ENCODE measurements around the gene MAP6. TPM values are rescaled to one million over a fixed set of nuclear protein-coding genes. Genes with fewer than 3 reads are reported as not detected.

MAP6 gene
- total RNA-seq, 1 donor from 2014 or later, result 0.23 TPM

GRCh38 chr11:75577207-75577606 is 91.6 kb downstream of the MAP6 start:
- Mint-ChIP-seq H3K27me3 (ENCODE audit: low read depth) (peaks cover 19% of the 10 kb centered on the region), H3K9me3 (no peaks in the 10 kb centered on the region), H3K4me3 (ENCODE audit: low read depth) (no peak overlapping the region), H3K4me1 (ENCODE audit: low read depth) (peaks cover 1% of the 10 kb centered on the region), H3K27ac (no peak overlapping the region), H3K36me3 (ENCODE audit: low read depth) (no peaks in the 10 kb centered on the region)
- DNase-seq (ENCODE audit: low spot score), result peak; percentile 31
- intact Hi-C loops (cut with micrococcal nuclease), result loop anchor here (2.0 kb wide), 1 partner anchor 30 kb away; no protein-coding TSS in a partner anchor

- H3K4me3 Mint-ChIP-seq (ENCODE audit: low read depth), result no peak overlapping the region
- no peak overlapping the region for H3K27ac Mint-ChIP-seq
- intact Hi-C loops (cut with micrococcal nuclease), result loop anchor here (2.0 kb wide), 1 partner anchor 30 kb away; no protein-coding TSS in a partner anchor
Observed at GRCh38 chr11:75576499-75576918, 92.3 kb downstream of the MAP6 start.

GRCh38 chr11:75576017-75576416 is 92.8 kb downstream of the MAP6 start:
- Mint-ChIP-seq H3K36me3 (ENCODE audit: low read depth) (no peaks in the 10 kb centered on the region), H3K4me1 (ENCODE audit: low read depth) (no peaks in the 10 kb centered on the region), H3K27ac (no peak overlapping the region), H3K27me3 (ENCODE audit: low read depth) (peaks cover 11% of the 10 kb centered on the region), H3K4me3 (ENCODE audit: low read depth) (no peak overlapping the region), H3K9me3 (no peaks in the 10 kb centered on the region)
- intact Hi-C loops (cut with micrococcal nuclease), result loop anchor here (2.0 kb wide), 1 partner anchor 29 kb away; no protein-coding TSS in a partner anchor
- no peak for DNase-seq (ENCODE audit: low spot score)

More at GRCh38 chr11:75576499-75576918, 92.3 kb downstream of the MAP6 start:
- Mint-ChIP-seq H3K4me1 (ENCODE audit: low read depth) (no peaks in the 10 kb centered on the region), H3K9me3 (no peaks in the 10 kb centered on the region), H3K27me3 (ENCODE audit: low read depth) (peaks cover 13% of the 10 kb centered on the region), H3K36me3 (ENCODE audit: low read depth) (no peaks in the 10 kb centered on the region)
- no peak for DNase-seq (ENCODE audit: low spot score)

- peaks cover 6% of the 10 kb centered on the region for H3K27me3 Mint-ChIP-seq (ENCODE audit: low read depth)
- H3K36me3 Mint-ChIP-seq (ENCODE audit: low read depth), result no peaks in the 10 kb centered on the region
- H3K27ac Mint-ChIP-seq, result no peak overlapping the region
- no peaks in the 10 kb centered on the region for H3K9me3 Mint-ChIP-seq
- intact Hi-C loops (cut with micrococcal nuclease), result no loop called here
- no peak for DNase-seq (ENCODE audit: low spot score)
- H3K4me1 Mint-ChIP-seq (ENCODE audit: low read depth), result no peaks in the 10 kb centered on the region
- H3K4me3 Mint-ChIP-seq (ENCODE audit: low read depth), result no peak overlapping the region
Observed at GRCh38 chr11:75574698-75575602, 93.9 kb downstream of the MAP6 start.

GRCh38 chr11:75572744-75573143 is 96.1 kb downstream of the MAP6 start:
- Mint-ChIP-seq H3K27me3 (ENCODE audit: low read depth) (no peaks in the 10 kb centered on the region), H3K9me3 (no peaks in the 10 kb centered on the region)

GRCh38 chr11:75571625-75572024 is 97.2 kb downstream of the MAP6 start:
- no peak for DNase-seq (ENCODE audit: low spot score)
- Mint-ChIP-seq H3K27ac (no peak overlapping the region), H3K9me3 (no peaks in the 10 kb centered on the region), H3K27me3 (ENCODE audit: low read depth) (no peaks in the 10 kb centered on the region), H3K36me3 (ENCODE audit: low read depth) (peaks cover 9% of the 10 kb centered on the region), H3K4me1 (ENCODE audit: low read depth) (no peaks in the 10 kb centered on the region), H3K4me3 (ENCODE audit: low read depth) (no peak overlapping the region)
- intact Hi-C loops (cut with micrococcal nuclease), result no loop called here

More at GRCh38 chr11:75572744-75573143, 96.1 kb downstream of the MAP6 start:
- Mint-ChIP-seq H3K4me1 (ENCODE audit: low read depth) (no peaks in the 10 kb centered on the region), H3K4me3 (ENCODE audit: low read depth) (no peak overlapping the region), H3K27ac (no peak overlapping the region), H3K36me3 (ENCODE audit: low read depth) (peaks cover 9% of the 10 kb centered on the region)
- no peak for DNase-seq (ENCODE audit: low spot score)
- intact Hi-C loops (cut with micrococcal nuclease), result no loop called here

- DNase-seq (ENCODE audit: low spot score), result no peak
- H3K27ac Mint-ChIP-seq, result no peak overlapping the region
- H3K4me1 Mint-ChIP-seq (ENCODE audit: low read depth), result no peaks in the 10 kb centered on the region
- H3K27me3 Mint-ChIP-seq (ENCODE audit: low read depth), result no peaks in the 10 kb centered on the region
- peaks cover 9% of the 10 kb centered on the region for H3K36me3 Mint-ChIP-seq (ENCODE audit: low read depth)
- intact Hi-C loops (cut with micrococcal nuclease), result no loop called here
- H3K9me3 Mint-ChIP-seq, result no peaks in the 10 kb centered on the region
- H3K4me3 Mint-ChIP-seq (ENCODE audit: low read depth), result no peak overlapping the region
Observed at GRCh38 chr11:75570559-75571139, 98.2 kb downstream of the MAP6 start.

- Mint-ChIP-seq H3K4me3 (ENCODE audit: low read depth) (no peak overlapping the region), H3K36me3 (ENCODE audit: low read depth) (peaks cover 9% of the 10 kb centered on the region), H3K4me1 (ENCODE audit: low read depth) (peaks cover 2% of the 10 kb centered on the region), H3K9me3 (no peaks in the 10 kb centered on the region), H3K27ac (no peak overlapping the region), H3K27me3 (ENCODE audit: low read depth) (no peaks in the 10 kb centered on the region)
- intact Hi-C loops (cut with micrococcal nuclease), result no loop called here
- DNase-seq (ENCODE audit: low spot score), result no peak
Observed at GRCh38 chr11:75568616-75569219, 100.1 kb downstream of the MAP6 start.

GRCh38 chr11:75567971-75568370 is 100.9 kb downstream of the MAP6 start:
- intact Hi-C loops (cut with micrococcal nuclease), result no loop called here
- no peaks in the 10 kb centered on the region for H3K27me3 Mint-ChIP-seq (ENCODE audit: low read depth)
- peaks cover 9% of the 10 kb centered on the region for H3K36me3 Mint-ChIP-seq (ENCODE audit: low read depth)
- H3K9me3 Mint-ChIP-seq, result no peaks in the 10 kb centered on the region
- peaks cover 5% of the 10 kb centered on the region for H3K4me1 Mint-ChIP-seq (ENCODE audit: low read depth)
- DNase-seq (ENCODE audit: low spot score), result no peak
- no peak overlapping the region for H3K4me3 Mint-ChIP-seq (ENCODE audit: low read depth)
- H3K27ac Mint-ChIP-seq, result no peak overlapping the region

GRCh38 chr11:75566763-75567279 is 102.0 kb downstream of the MAP6 start:
- Mint-ChIP-seq H3K27ac (no peak overlapping the region), H3K4me3 (ENCODE audit: low read depth) (no peak overlapping the region), H3K9me3 (no peaks in the 10 kb centered on the region), H3K4me1 (ENCODE audit: low read depth) (peaks cover 5% of the 10 kb centered on the region), H3K36me3 (ENCODE audit: low read depth) (peaks cover 9% of the 10 kb centered on the region), H3K27me3 (ENCODE audit: low read depth) (no peaks in the 10 kb centered on the region)
- intact Hi-C loops (cut with micrococcal nuclease), result no loop called here
- no peak for DNase-seq (ENCODE audit: low spot score)

- H3K9me3 Mint-ChIP-seq, result no peaks in the 10 kb centered on the region
- no peak overlapping the region for H3K4me3 Mint-ChIP-seq (ENCODE audit: low read depth)
- H3K27ac Mint-ChIP-seq, result no peak overlapping the region
- intact Hi-C loops (cut with micrococcal nuclease), result no loop called here
- H3K36me3 Mint-ChIP-seq (ENCODE audit: low read depth), result peaks cover 9% of the 10 kb centered on the region
- DNase-seq (ENCODE audit: low spot score), result no peak
- H3K4me1 Mint-ChIP-seq (ENCODE audit: low read depth), result peaks cover 10% of the 10 kb centered on the region
- no peaks in the 10 kb centered on the region for H3K27me3 Mint-ChIP-seq (ENCODE audit: low read depth)
Observed at GRCh38 chr11:75565916-75566762, 102.7 kb downstream of the MAP6 start.

GRCh38 chr11:75565221-75565814 is 103.5 kb downstream of the MAP6 start:
- Mint-ChIP-seq H3K27ac (no peak overlapping the region), H3K4me1 (ENCODE audit: low read depth) (peaks cover 11% of the 10 kb centered on the region), H3K9me3 (no peaks in the 10 kb centered on the region), H3K27me3 (ENCODE audit: low read depth) (no peaks in the 10 kb centered on the region), H3K36me3 (ENCODE audit: low read depth) (peaks cover 9% of the 10 kb centered on the region), H3K4me3 (ENCODE audit: low read depth) (no peak overlapping the region)
- intact Hi-C loops (cut with micrococcal nuclease), result no loop called here
- no peak for DNase-seq (ENCODE audit: low spot score)
